ENCODE results near the gene MAJIN. TPM values are rescaled to one million over a fixed set of nuclear protein-coding genes. Genes with fewer than 3 reads are reported as not detected.

The MAJIN gene
- total and polyA plus RNA-seq, 9 of the 15 experiments (the other 6 are each of a cell fraction or from before 2014, with no cell fraction given): 0.17 to 0.83 (median 0.24) TPM; not detected in 2

DNA sequence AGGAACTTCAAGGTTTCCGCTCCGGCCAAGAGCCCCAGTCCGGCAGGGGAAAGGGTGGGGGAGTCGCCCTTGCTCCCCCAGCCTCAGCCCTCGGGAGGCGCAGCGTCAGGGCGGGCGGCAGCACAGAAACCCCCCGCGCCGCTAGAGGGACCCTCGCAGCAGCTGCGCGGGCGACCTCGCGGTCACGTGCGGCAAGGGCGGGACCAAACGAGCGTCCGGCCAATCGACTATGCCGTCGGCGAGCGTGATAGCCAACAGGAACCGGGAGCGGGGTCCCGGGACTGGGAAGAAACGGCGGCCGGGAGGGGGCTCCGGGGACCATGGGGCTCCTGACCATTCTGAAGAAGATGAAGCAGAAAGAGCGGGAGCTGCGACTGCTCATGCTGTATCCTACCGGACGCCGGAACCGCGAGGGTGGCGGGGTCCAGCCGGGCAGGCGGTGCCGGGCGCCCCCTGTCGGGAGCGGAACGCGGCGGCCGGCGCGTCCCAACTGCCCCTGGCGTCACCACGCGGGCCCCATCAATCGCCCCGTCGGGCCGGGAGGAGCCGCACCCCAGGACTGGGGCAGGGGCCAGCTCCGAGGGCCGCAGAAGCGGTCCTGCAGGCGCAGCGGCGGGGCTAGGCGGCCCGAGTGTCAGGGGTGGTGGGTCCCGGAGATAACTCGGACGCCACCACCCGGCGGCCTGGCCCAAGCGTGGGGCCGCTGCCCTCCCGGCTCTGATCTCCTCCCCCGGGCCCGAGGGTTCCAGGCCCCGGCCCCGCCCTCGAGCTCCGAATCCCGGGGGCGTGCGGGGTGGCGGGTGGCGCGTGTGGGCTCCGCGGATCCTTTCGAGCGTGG lies 42.2 kb upstream of the MAJIN start, which contains the start of gene ARL2 (continued):
- TF ChIP-seq, protein P1, sequence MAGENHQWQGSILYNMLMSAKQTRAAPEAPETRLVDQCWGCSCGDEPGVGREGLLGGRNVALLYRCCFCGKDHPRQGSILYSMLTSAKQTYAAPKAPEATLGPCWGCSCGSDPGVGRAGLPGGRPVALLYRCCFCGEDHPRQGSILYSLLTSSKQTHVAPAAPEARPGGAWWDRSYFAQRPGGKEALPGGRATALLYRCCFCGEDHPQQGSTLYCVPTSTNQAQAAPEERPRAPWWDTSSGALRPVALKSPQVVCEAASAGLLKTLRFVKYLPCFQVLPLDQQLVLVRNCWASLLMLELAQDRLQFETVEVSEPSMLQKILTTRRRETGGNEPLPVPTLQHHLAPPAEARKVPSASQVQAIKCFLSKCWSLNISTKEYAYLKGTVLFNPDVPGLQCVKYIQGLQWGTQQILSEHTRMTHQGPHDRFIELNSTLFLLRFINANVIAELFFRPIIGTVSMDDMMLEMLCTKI (IDR thresholded peaks at IDR 0.05; ENCODE audit: partially characterized antibody): no peak
- TF ChIP-seq POLR2B (IDR thresholded peaks at IDR 0.05; ENCODE audit: low read depth, partially characterized antibody) (peak; percentile 42), KDM4B (IDR thresholded peaks at IDR 0.05; ENCODE audit: borderline replicate concordance in 2 of 2, low read depth in 1 of 2) (no peak; a peak in 1 of 4 replicates), ZNF282 (CRISPR knock-in tag; IDR thresholded peaks at IDR 0.05) (peak; percentile 93; the same call in 1 of the 2 replicates), ELF1 (tag; IDR thresholded peaks at IDR 0.05) (peak; percentile 57; the same call in 1 of the 2 replicates), EHMT2 (IDR thresholded peaks at IDR 0.05) (no peak), ATF1 (CRISPR knock-in tag; IDR thresholded peaks at IDR 0.05) (0 out of 2 replicates have a peak, but pooled peaks have one; percentile 24), ATF1 (tag; IDR thresholded peaks at IDR 0.05) (peak; percentile 93), GATAD2B (IDR thresholded peaks at IDR 0.05; ENCODE audit: borderline replicate concordance) (peak; percentile 78; the same call in 1 of the 2 replicates), HCFC1 (IDR thresholded peaks at IDR 0.05; ENCODE audit: low read depth, low read length) (no peak; the same call in none of the 2 replicates), SIN3A (IDR thresholded peaks at IDR 0.05; ENCODE audit: borderline replicate concordance in 2 of 2, control insufficient read depth in 1 of 2, low read depth in 2 of 2, low read length in 2 of 2) (peak in 1 of 2 experiments; percentile 74; a peak in 2 of 4 replicates), NR4A1 (CRISPR knock-in tag; IDR thresholded peaks at IDR 0.05) (peak; percentile 89; the same call in 1 of the 2 replicates), NR4A1 (tag; IDR thresholded peaks at IDR 0.05) (0 out of 2 replicates have a peak, but pooled peaks have one; percentile 22), ZNF717 (CRISPR knock-in tag; IDR thresholded peaks at IDR 0.05) (no peak), RFX5 (IDR thresholded peaks at IDR 0.05; ENCODE audit: low read depth, low read length) (no peak), ZNF695 (CRISPR knock-in tag; IDR thresholded peaks at IDR 0.05) (no peak), ZNF79 (CRISPR knock-in tag; IDR thresholded peaks at IDR 0.05; ENCODE audit: low read depth) (no peak), POLR2AphosphoS5 (IDR thresholded peaks at IDR 0.05; ENCODE audit: control insufficient read depth, insufficient read depth, low read depth, low read length) (no peak; the same call in 1 of the 2 replicates)
- TF ChIP-seq, protein P2, sequence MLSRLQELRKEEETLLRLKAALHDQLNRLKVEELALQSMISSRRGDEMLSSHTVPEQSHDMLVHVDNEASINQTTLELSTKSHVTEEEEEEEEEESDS (CRISPR knock-in tag; IDR thresholded peaks at IDR 0.05): no peak
- TF ChIP-seq, protein P3, sequence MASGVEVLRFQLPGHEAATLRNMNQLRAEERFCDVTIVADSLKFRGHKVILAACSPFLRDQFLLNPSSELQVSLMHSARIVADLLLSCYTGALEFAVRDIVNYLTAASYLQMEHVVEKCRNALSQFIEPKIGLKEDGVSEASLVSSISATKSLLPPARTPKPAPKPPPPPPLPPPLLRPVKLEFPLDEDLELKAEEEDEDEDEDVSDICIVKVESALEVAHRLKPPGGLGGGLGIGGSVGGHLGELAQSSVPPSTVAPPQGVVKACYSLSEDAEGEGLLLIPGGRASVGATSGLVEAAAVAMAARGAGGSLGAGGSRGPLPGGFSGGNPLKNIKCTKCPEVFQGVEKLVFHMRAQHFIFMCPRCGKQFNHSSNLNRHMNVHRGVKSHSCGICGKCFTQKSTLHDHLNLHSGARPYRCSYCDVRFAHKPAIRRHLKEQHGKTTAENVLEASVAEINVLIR (CRISPR knock-in tag; IDR thresholded peaks at IDR 0.05): peak; percentile 40
- TF ChIP-seq, protein P4, sequence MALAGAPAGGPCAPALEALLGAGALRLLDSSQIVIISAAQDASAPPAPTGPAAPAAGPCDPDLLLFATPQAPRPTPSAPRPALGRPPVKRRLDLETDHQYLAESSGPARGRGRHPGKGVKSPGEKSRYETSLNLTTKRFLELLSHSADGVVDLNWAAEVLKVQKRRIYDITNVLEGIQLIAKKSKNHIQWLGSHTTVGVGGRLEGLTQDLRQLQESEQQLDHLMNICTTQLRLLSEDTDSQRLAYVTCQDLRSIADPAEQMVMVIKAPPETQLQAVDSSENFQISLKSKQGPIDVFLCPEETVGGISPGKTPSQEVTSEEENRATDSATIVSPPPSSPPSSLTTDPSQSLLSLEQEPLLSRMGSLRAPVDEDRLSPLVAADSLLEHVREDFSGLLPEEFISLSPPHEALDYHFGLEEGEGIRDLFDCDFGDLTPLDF (CRISPR knock-in tag; IDR thresholded peaks at IDR 0.05): peak; percentile 94

Data from K562 (cell line).